AG08396 (cell line): Measurements from ENCODE around the gene MTMR2.

Source experiments
- DNase-seq: peaks from one replicate; pipeline ENCODE4 v3.0.0; 2012; ENCODE audit warnings: low spot score, mixed read lengths

Gene MTMR2

DNA sequence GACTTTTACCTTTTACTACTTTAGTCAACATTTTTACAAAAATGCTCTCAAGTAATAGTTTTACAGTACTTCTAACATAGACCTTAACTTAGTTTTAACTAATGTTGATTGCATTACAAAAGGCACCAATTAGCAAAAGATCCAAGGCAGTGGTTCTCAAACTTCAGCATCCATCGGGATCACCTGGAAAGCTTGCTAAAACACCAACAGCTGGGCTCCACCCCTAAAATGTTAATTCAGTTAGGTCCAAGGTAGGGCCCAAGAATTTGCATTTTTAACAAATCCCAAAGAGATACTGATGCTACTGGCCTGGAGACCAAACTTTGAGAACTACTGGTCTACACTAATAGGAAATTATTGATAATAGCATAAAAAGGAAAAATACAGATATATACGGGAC, 5.9 kb downstream of the MTMR2 start:
- no peak for DNase-seq

DNA sequence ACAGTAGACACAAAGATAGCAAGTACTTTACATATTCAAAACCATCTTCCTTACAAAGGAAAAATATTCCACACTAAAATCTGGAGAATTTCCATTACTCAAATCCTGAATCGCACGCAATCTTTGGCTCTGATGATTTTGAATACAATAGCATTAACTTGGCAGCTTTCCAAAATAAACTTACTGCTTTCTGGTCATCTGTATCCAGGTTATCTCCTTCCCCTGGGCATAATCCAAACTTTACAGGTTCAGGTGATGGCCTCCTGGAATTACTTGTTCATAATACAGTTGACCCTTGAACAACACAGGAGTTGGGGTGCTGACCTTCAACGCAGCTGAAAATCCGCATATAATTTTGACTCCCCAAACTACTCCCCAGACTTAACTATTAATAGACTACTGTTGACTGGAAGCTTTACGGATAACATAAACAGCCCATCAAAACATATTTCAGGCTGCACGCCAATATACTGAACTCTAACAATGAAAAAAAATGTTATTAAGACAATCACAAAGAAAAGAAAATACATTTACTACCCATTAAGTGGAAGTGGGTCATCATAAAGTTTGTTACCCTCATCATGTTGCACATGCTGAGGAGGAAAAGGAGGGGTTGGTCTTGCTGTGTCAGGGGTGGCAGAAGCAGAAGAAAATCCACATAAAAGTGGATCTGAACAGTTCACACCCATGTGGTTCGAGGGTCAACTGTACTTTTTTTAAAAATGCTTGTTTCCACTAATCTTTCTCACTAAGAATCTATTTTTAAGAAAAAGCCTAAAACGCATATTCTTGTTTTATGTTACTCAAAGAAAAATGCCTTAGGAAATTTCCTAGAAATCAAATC, 6.5 kb downstream of the MTMR2 start:
- no peak for DNase-seq

DNA sequence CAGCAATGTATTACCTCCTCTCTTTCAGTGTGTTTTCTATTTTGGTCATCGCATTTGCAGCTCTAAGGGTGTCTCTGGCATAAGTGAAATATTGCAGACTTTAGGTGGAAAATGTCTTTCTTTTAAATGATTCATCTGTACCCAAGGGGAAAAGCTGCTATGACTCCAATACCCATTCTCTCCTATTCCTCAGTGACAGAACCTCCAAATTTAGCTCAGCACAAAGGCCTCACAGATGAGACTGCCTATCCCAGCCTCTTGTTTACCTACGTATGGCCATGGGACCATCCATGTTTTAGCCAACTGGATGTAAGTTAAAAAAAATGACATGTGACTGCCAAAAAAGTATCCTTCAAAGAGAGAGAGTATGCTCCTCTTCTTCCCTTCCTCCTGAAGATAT, 7.9 kb downstream of the MTMR2 start:
- DNase-seq: no peak

DNA sequence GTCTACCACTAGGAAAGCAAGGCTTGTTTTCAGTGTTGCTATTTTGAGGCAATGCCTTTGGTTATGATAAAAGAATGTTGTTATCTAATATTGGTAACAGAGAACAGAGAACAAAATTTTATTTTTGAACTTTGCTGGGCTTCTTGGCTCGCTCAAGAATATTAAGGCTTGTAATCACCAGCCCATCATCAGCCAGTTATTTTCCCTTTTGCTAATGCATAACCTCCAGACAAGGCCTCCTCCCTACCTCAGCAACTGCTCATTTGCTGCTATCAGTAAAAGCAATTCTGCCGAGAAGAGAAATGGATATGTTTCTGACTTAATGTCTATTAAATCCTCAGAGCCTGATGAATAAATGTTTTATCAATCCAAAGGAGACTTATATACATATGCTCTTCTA, 8.9 kb downstream of the MTMR2 start:
- no peak for DNase-seq

DNA sequence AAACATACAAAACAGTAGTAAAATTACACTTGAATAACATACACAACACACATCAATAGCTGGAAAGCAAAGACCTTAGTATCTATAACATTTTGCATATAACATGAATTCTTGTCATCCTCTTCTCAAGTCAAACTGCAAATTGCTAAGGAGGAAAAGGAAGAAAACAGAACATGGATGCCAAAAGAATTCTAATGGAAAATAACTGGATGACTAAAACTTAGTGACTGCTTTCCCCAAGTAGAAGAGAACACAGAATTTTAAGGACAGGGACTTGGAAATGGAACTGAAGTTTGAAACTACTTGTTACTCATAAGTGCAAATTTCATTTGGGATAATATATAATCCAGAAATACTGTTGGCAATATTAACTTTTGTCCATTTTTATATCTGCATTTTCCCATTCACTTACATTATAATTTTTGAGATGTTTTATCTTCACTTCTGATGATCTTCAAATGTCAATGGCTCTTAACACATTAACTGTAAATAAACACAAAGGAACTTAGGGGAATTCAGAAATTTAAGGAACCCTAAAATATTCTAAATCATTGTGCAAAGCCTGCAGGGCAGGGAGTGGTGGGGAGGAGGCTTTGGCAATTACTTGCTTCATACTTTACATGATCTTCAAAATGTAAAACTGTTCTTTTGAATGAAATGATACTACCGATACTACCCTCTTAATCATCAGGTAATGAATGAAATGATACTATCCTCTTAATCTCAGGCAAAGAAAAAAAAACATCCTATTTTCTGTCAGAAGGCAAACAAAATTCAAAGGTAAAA, 9.9 kb downstream of the MTMR2 start:
- no peak for DNase-seq

DNA sequence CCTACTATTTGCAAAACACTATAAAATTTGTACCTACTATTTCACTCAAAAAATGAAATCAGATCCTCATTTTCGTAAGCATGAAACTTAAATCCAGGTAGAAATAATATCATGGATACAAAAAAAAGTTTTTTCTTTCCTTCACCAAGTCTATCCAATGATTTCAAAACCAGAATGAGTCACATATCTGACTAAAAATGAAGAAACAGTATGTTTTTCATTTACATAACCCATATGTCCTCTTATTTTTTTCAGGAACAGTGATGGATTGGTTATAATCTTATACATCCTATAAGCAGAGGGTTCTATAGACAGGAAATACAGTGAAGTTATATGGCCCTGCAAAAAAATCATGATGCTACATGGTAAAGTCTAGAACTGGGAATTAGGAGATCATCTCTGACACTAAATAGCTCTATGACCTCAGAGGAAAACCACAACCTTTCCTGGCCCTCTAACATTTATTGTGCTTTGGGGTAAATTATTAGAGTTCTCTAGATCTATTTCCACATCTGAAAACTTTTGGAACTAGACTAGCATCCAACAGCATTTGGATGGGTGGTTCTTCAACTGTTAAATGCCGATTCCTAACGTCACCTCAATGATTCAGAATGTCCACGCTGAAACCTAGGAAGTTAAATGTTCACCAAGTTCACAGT, 10.9 kb downstream of the MTMR2 start:
- DNase-seq: no peak

DNA sequence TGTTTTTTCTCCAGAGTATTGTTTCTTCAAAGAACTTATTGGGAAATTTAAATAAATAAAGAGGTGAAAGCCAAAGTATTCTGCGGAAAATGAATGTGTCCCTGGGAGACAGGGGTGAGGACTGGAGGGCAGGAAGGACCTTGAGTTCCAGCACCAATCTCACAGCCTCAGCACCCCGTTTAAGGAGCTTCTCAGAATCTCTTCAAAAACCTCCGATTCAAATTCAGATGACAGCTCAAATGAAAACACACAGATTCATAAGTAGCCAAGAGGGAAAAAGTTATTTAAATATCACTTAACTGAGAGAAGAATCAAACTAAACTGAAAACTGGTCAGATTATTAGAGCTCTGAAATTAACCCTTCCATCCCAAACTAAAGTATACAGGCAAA, 12.5 kb downstream of the MTMR2 start:
- no peak for DNase-seq

DNA sequence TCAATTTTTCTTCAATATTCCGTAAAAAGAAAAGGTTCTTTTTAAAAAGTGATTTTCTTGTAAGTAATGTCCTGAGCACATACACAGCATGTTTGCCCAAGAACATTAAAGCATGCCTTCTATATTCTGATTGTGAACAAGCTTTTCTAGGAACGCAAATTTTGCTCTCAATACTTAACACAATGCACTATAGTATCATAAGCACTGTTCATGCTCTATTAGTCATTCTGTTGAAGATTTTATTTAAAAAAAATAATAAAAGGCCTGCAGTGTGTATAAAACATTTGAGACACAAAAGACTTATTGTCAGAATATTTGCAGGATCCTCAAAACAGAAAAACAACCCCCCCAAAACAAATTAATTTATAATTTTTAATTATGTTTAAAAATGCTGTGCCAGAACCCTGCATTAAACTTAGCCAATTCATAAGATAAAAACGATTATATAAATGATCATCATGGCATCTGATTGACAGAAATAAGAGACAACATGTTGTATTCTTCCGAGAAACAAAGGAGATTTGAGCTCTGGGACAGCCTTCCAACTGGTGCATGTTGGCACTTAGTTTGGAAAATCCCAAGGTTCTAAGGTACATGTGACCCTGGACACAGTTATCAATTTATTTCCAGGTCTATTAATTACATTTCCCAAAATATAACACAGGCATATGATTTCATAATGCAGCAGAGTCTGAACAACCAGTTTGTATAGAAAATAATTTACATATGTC, 13.1 kb downstream of the MTMR2 start:
- DNase-seq: no peak

DNA sequence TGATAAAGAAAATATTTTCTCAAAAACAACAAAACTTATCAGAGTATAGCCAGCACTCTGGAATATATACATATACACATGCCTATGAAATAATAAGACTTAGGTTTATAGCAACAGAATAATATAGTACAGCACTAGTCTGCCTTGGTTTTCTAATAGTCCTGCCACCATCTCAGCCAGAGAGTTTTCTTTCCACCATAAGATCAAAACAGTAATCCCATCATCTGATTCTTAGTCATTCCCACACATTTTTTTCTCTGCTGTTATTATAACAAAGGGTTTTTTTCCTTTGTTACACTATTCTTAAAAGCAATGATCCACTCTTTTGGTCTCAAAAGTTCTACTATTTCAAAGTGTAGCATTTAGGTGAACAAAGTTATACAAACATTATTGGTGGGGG, 15.1 kb downstream of the MTMR2 start:
- no peak for DNase-seq

DNA sequence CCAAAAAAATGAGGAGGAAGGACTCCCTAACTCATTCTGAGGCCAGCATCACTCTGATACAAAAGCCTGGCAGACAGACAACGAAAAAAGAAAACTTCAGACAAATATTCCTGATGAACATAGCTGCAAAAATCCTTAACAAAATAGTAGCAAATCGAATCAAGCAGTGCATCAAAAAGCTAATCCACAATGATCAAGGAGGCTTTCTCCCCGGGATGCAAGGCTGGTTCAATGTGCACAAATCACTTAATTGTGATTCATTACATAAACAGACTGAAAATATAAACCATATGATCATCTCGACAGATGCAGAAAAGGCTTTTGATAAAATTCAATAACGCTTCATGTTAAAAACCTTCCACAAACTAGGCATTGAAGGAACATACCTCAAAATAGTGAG, 16.4 kb downstream of the MTMR2 start:
- DNase-seq: no peak

DNA sequence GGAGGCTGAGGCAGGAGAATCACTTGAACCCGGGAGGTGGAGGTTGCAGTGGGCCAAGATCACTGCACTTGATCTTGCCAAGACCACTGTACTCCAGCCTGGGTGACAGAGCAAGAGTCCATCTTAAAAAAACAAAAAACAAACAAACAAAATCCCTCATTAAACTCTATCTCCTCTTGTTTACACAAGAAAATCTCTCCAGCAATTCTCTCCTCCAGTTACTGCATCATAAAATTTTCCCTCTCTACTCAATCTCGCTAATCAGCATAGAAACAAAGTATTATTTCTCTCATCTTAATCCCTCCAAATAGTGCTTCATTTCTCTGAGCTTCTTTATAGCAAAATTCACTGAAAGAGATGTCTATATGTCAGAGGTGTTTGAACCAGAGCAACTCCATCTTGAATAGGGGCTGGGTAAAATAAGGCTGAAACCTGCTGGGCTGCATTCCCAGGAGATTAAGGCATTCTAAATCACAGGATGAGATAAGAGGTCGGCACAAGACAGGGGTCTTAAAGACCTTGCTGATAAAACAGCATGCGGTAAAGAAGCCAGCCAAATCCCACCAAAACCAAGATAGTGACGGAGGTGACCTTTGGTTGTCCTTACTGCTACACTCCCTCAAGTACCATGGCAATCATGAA, 19.8 kb downstream of the MTMR2 start:
- no peak for DNase-seq

DNA sequence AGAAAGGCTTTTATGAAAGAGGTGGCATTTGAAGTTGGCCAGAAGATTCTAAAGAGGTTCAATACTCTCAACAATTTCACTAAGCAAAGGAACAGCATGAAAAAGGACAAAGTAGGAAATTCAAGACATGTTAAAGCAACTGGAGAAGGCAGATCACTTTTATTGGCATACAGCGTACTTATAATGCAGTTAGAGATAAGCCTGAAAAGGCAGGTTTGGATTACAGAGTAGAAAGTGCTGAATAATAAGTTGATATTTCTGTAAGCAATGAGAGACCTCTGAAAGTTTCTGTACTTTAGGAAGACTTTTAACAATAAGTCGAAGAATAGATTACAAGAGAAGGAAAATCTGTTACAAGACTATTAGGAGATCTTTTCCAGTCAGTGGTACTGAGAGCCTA, 25.1 kb downstream of the MTMR2 start:
- DNase-seq: no peak

DNA sequence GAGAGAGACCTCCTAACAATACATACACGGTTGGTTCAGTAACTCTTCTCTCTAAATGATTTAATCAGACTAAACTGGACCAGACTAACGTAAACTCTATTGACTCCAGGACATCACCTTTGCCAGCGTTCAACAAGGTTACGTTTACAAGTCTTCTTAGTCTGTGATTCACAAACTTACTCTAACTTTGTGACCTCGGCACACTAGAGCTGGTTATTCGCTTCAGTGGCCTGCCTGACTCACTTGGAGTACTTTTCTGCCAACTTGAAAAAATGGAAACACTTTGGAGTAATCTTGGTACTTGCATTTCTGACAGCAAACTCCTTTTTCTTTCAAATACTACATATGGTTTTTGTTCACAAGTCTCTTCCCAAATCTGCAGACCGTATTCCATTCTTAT, 26.2 kb downstream of the MTMR2 start:
- DNase-seq: peak; percentile 17

DNA sequence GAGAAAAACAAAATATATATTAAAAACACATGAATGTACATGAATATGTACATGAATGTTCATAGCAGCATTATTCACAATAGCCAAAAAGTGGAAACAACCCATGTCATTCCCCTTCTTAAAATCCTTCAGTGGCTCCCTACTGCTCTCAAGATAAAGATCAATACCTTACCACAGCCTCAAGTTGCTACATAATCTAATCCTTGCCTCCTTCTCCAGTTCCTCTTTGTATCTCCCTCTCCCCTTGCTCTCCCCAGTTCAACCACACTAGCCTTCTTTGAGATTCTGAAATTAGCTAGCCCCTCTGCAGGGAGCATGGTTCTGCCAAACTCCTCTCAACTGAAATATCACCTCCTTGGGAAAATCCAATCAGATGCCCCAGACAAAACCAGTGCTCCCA, 28.1 kb downstream of the MTMR2 start:
- no peak for DNase-seq

DNA sequence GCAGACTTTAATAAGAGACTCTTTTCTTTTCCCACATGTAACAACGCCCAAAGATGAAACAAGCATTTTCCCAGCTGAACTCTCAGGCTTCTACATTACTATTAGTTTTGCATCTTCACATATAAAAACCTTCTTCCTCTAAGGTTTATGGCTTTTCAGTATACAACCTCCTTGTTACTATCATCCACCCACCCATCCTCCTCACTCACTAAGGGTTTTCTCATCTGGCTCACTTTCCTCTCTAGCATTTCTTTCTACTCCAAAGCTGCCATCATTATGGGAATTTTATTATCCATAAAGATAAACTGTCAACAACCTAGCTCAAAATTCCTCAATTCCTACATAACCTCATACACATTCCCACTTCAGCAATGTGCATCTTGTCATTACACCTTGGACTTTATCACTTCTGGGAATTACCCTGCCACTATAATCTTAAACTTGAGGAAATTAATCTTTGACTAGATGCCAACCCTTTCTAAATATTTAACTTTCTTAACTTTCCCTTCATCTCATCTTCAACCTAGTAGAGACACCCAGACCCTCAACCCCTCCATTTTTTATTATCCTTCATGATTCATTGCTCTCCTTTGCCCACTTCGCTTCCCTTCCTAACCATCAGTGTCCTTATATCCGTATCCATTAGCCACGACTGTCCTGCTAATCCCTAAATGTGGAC, 30.9 kb downstream of the MTMR2 start:
- no peak for DNase-seq

DNA sequence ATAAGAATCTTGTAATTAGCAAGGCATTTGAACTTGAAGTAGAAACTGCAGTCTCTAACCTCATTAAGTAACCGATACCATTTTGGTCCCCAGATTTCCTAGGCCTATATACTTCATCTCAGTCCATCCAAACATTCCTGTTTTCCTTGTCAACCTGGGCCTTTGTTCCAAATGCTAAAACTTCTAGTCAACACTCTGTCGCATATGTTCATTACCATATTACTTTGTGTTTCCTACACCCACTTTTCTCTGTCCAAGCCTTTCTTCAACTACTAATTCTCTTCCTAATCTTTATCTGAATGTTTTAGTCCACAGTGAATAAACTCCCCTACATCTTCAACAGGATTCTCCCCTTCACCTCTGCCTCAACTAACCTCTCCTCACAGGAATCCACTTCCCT, 31.4 kb downstream of the MTMR2 start:
- DNase-seq: no peak

DNA sequence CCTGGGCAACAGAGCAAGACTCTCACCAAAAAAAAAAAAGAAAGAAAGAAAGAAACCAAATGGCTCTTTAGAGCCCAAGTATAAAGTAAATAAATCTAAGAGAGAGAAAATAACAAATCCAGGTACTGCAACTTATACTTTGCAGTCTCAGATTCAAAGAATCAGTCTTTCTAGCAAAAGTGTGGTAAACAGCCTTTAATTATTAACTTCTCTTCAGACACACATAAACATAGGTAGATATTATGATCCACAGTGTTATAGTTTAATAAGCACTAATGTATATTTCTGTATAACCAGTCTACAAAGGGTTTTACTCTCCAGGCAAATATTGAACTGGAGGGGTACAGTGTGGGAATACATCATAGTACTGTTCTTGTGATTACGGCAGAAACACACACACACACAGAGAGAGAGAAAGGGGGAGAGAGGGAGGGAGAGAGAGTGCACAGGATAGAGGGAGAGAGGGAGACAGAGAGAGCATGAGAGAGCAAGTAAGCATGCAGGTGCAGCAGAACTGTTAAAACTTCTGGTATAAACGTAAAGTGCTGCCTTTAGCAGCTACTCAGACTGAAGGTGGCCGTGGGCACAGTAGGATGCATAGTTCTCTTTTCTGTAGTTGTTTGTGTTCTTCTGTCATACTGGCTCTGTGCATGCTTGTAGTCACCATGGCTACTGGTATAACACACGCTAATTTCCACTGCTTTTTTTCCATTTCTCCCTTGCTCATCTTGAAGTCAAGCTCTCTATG, 32.3 kb downstream of the MTMR2 start:
- DNase-seq: peak; percentile 31

DNA sequence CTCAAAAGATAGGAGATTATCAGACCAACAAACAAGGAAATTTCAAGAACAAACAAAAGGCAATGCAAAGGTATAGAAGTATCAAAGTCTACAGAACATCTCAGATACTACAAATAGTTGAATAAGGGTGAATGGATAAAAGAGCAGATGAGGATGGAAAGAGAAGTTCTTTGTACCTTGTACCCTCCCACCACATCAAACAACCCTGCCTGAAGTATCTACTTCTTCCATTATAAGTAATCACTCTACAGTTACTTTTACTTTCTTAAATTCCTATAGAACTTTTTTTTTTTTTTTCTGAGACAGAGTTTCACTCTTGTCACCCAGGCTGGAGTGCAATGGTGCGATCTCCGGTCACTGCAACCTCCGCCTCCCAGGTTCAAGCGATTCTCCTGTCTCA, 35.1 kb downstream of the MTMR2 start:
- no peak for DNase-seq

DNA sequence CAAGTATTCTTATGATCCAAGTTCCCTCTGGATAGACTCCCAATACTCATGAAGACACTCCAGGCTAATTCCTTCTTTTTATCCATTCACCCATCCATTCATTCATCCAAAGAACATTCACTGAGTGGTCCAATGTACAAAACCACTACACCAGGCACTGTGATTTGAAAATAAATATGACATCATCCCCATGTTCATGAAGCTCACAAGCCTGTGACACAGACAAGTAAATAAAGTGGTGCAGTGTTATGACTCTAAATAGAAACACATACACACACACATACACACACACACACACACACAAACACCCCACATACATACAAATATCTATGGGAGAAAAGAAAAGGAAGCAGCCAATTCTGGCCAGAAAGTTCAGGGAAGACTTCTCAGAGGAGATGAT, 35.5 kb downstream of the MTMR2 start:
- no peak for DNase-seq

DNA sequence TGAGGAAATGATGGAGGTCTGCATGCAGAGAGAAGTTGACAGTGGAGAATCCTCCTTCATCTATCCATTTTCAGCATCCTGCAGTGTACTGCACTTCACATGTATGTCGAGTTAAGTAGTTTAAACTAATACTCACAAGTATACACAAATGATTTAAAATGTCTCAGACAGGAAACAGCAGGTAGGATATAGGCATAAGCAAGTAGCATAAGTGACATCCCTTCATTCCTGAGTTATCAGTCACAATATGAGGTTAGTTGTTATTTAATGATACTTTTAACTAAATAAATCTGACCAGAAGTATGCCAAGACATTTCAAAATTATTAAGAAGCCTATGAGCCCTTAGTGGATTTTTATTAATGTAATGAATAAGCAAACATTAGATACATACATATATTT, 37.4 kb downstream of the MTMR2 start:
- DNase-seq: no peak

DNA sequence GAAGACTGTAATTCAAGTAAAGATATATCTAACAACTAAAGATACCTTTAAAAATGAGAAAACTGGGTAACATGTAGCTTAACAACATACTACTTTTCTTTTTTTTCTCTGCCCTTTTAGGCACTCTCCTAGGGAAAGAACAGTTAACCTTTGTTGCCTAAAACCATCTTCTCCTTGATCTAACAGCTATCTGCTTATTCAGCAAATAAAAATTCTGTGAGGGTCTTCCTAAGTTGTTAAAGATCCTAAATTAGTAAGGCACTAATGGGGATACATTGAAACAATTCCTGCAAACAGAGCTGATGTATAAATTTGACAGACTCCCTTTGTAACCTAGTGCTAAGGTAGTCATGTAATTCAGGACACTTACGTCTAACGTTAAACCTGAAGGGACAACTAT, 39.1 kb downstream of the MTMR2 start:
- DNase-seq: no peak
